Endothelial cell of hepatic sinusoid (primary cell): ENCODE measurements around the gene STRC.
"Not testable (repeated sequence)": the region's sequence is repeated elsewhere in the genome, so short reads cannot be mapped to it uniquely, and the experiment has no call there.

Source experiments
- in situ Hi-C: cut with HindIII; loops from 2 replicates; pipeline ENCODE4 v1.10.0; 2017; ENCODE audit warnings: low sequenced_read_pairs

Gene STRC

GRCh38 chr15:43566615-43567014 lies 52.0 kb downstream of the STRC start:
- in situ Hi-C loops, result not testable (repeated sequence)

DNA sequence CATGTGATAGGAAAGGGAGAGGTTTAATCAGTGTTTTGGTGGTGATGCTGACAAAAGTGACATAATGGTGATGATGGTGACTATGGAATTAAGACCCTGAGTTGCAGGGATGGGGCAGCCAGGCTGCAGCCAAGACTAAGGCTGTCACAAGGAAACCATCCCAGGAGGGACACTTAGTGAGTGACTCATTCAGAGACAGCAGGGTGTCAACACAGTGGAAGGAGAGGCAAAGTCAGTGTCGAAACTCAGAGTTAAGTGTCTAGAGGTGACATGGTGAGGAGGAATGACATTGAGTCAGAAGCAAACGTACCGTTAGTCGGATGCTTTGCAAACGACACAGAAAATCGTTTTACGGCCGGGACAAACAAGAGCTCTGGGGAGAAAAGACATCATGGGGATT lies 54.8 kb downstream of the STRC start:
- in situ Hi-C loops, result not testable (repeated sequence)

GRCh38 chr15:43562753-43563152 lies 55.8 kb downstream of the STRC start:
- in situ Hi-C loops, result not testable (repeated sequence)

DNA sequence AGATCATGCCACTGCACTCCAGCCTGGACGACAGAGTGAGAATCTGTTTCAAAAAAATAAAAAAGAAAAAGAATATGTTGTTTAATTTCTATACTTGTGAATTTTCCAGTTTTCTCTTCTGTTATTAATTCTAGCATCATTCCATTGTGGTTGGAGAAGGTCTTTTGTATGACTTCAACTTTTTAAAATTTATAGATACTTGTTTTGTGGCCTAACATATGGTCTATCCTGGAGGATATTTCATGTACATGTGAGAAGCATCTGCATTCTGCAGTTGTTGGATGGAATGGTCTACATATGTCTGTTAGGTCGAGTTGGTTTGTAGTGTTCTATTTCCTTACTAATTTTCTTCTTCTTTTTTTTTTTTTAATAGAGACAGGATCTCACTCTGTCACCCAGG lies 65.6 kb downstream of the STRC start:
- in situ Hi-C loops, result no loop called here

- in situ Hi-C loops, result no loop called here
Measured at GRCh38 chr15:43552256-43552655, 66.3 kb downstream of the STRC start.

DNA sequence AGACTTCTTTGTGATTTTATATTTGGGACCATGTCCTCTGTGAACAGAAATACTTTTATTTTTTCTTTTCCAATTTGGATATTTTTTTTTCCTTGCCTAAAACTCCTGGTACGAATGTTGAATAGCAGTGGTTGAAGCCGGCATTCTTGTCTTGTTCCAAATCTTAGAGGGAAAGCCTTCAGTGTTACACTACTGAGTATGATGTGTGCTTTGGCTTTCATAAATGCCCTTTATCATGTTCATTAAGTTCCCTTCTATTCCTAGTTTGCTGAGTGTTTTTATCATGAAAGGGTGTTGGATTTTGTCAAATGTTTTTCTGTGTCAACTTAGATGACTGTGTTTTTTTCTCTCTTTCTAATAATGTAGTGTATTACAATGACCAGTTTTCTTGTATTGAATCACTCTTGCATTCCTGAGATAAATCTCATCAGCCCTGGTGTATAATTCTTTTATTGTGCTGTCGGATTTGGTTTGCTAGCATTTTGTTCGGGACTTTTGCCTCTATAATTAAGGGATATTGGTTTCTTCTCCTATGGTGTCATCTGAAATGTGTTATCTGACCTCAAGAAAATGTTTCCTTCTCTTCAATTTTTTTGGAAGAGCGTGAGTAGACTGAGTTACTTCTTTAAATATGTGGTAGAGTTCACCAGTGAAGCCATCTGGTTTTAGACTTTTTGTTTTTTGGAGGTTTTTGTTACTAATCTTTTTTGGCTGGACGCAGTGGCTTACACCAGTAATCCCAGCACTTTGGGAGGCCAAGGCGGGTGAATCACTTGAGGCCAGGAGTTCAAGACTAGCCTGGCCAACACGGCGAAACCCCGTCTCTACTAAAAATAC lies 67.9 kb downstream of the STRC start:
- in situ Hi-C loops, result no loop called here
